ENCODE measurements around the gene POLR3K.

DNA sequence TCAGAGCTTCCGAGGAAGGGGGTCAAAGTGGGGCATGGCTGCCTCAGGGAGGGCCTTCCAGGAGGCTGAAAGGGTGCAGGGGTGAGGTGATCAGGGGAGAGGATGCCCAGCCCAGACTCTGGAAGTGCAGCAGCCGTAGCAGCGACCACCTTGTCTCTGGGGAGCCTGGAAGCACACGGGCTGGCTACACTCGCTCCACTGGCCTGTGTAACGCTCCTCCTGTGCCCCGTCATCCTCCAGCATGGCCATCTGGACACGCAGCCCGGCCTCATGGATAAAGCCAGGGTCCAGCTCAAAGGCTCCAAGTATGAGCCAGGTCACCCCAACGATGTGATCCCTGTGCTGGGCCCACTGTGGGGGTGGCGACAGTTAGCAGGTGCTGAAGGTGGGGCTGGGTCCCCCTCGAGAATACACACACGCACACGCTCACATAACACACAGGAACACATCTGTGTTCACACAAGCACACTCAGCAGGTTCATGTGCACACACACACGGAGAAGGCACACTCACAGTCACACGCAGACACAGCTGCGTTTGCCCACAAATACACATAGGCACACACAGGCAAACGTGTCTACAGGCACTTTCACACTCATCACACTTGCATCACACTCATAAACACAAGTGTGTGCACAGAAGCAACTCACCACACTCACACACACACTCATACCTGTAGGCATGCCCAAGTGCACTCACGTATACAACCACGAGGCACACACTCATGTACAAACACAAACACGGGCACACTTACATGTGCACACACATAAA, 19.3 kb downstream of the POLR3K start:
- TF ChIP-seq POLR2AphosphoS5 (IDR thresholded peaks at IDR 0.05): no peak
- TF ChIP-seq, protein P1, sequence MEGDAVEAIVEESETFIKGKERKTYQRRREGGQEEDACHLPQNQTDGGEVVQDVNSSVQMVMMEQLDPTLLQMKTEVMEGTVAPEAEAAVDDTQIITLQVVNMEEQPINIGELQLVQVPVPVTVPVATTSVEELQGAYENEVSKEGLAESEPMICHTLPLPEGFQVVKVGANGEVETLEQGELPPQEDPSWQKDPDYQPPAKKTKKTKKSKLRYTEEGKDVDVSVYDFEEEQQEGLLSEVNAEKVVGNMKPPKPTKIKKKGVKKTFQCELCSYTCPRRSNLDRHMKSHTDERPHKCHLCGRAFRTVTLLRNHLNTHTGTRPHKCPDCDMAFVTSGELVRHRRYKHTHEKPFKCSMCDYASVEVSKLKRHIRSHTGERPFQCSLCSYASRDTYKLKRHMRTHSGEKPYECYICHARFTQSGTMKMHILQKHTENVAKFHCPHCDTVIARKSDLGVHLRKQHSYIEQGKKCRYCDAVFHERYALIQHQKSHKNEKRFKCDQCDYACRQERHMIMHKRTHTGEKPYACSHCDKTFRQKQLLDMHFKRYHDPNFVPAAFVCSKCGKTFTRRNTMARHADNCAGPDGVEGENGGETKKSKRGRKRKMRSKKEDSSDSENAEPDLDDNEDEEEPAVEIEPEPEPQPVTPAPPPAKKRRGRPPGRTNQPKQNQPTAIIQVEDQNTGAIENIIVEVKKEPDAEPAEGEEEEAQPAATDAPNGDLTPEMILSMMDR (IDR thresholded peaks at IDR 0.05): no peak

Data from suprapubic skin (tissue), 3 donors.